Gastroesophageal sphincter (tissue), 4 donors: ENCODE results near the gene ITIH1. TPM values are rescaled to one million over a fixed set of nuclear protein-coding genes. Genes with fewer than 3 reads are reported as not detected.

Source experiments
- ATAC-seq: fragments of 150-250 bp; one replicate; pipeline ENCODE4 v1.9.1; 2016; ENCODE audit warnings: mild to moderate bottlenecking, moderate library complexity
- H3K27ac ChIP-seq, 4 donors: fragments of 200-600 bp; sonication (generic) in 3 of 4; 1 replicate in 3 of 4; 2 replicates in 1 of 4; pipeline ENCODE4 v1.5.1; 2016 to 2019
- H3K27me3 ChIP-seq: fragments of 200-600 bp; sonication (generic); one replicate; pipeline ENCODE4 v1.5.1; 2019
- H3K36me3 ChIP-seq, 2 donors: fragments of 200-600 bp; sonication (generic); one replicate each; pipeline ENCODE4 v1.5.1; 2019; ENCODE audit warnings: control low read depth in 1 of 2
- H3K4me1 ChIP-seq, 3 donors: fragments of 200-600 bp; sonication (generic); 1 replicate in 2 of 3; 2 replicates in 1 of 3; pipeline ENCODE4 v1.5.1; 2016 to 2019; ENCODE audit warnings: control low read depth in 2 of 3
- H3K4me3 ChIP-seq, 2 donors: fragments of 200-600 bp; sonication (generic); one replicate each; pipeline ENCODE4 v1.5.1; 2019; ENCODE audit warnings: mild to moderate bottlenecking in 1 of 2, moderate library complexity in 1 of 2
- H3K9me3 ChIP-seq, 3 donors: fragments of 200-600 bp; sonication (generic); one replicate each; pipeline ENCODE4 v1.5.1; 2017 to 2019; ENCODE audit warnings: control low read depth in 2 of 3
- CTCF ChIP-seq, 4 experiments: fragments of 200-600 bp in 2 of 4; fragments of 450-650 bp in 2 of 4; sonication (generic) in 1 of 4; IDR thresholded peaks; one replicate each; pipeline ENCODE4 v1.5.1; 2017 to 2019; ENCODE audit warnings: antibody characterized with exemption in 4 of 4, mild to moderate bottlenecking in 2 of 4, moderate library complexity in 2 of 4
- EP300 ChIP-seq: sonication (generic); formaldehyde crosslinking; IDR thresholded peaks from one replicate; pipeline ENCODE4 v1.6.1; 2017; ENCODE audit warnings: antibody characterized with exemption, mild to moderate bottlenecking
- POLR2A ChIP-seq, 2 donors: fragments of 450-650 bp; IDR thresholded peaks; one replicate each; pipeline ENCODE4 v1.6.1; 2017; ENCODE audit warnings: antibody characterized with exemption in 2 of 2, mild to moderate bottlenecking in 2 of 2, moderate library complexity in 1 of 2
- POLR2AphosphoS5 ChIP-seq: sonication (generic); formaldehyde crosslinking; IDR thresholded peaks from one replicate; pipeline ENCODE4 v1.6.1; 2017; ENCODE audit warnings: antibody characterized with exemption
- WGBS, 2 donors: methylation state at CpG; one replicate each; pipeline ENCODE4 v1.1.5; 2018; ENCODE audit warnings: low coverage in 1 of 2; 5-methylcytosine and 5-hydroxymethylcytosine counted together
- total RNA-seq, 4 donors: library from RNA; depleted of rRNA; stranded (reverse); fragments of >200 nt; gene quantifications; one replicate each; pipeline ENCODE4 v1.1.0, GENCODE V29; 2016

The ITIH1 gene
- total RNA-seq, 4 donors from 2014 or later, result not detected

DNA sequence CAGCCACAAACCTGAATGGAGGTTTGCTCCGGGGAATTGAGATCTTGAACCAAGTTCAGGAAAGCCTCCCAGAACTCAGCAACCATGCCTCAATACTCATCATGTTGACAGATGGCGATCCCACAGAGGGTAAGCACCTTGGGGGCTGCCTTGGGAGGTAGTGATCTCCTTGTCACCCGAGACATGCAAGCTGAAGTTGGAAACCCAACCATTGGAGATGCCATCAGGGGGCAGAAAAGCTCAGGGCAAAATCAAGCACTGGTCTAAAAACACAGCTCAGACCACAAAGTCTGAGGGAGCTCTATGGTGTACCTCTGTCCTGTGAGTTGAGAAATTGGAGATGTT is 5.8 kb downstream of the ITIH1 start:
- no peaks in the 10 kb centered on the region for H3K36me3 ChIP-seq
- no peaks in the 10 kb centered on the region for H3K4me1 ChIP-seq
- TF ChIP-seq CTCF (IDR thresholded peaks at IDR 0.05) (no peak), POLR2AphosphoS5 (no peak), POLR2A (IDR thresholded peaks at IDR 0.05) (no peak), EP300 (no peak)
- 0% methylated on average over 1 of the region's 3 CpGs; no CpG with 5 or more reads in 1 of the 2 donors for WGBS, 2 donors
- H3K27ac ChIP-seq, result no peak overlapping the region
- no peaks in the 10 kb centered on the region for H3K9me3 ChIP-seq
- no peak for ATAC-seq
- peaks cover 8% of the 10 kb centered on the region for H3K27me3 ChIP-seq
- no peak overlapping the region for H3K4me3 ChIP-seq

- Histone ChIP-seq H3K27ac (no peak overlapping the region), H3K4me3 (no peak overlapping the region), H3K4me1 (no peaks in the 10 kb centered on the region), H3K9me3 (no peaks in the 10 kb centered on the region), H3K27me3 (peaks cover 8% of the 10 kb centered on the region), H3K36me3 (no peaks in the 10 kb centered on the region)
- no peak for ATAC-seq
- TF ChIP-seq POLR2A (IDR thresholded peaks at IDR 0.05) (no peak), CTCF (IDR thresholded peaks at IDR 0.05) (no peak), EP300 (no peak), POLR2AphosphoS5 (no peak)
- WGBS, 2 donors, result 44 to 85% methylated on average over 1 to 4 of the region's 18 CpGs
Observed at GRCh38 chr3:52784021-52784621, 6.7 kb downstream of the ITIH1 start.

GRCh38 chr3:52784931-52785590 is 7.7 kb downstream of the ITIH1 start:
- Histone ChIP-seq H3K9me3 (no peaks in the 10 kb centered on the region), H3K36me3 (no peaks in the 10 kb centered on the region), H3K27me3 (peaks cover 8% of the 10 kb centered on the region), H3K27ac (no peak overlapping the region), H3K4me1 (no peaks in the 10 kb centered on the region), H3K4me3 (no peak overlapping the region)
- ATAC-seq, result no peak
- 100% methylated on average over 1 of the region's 5 CpGs; no CpG with 5 or more reads in 1 of the 2 donors for WGBS, 2 donors
- TF ChIP-seq CTCF (IDR thresholded peaks at IDR 0.05) (no peak), POLR2A (IDR thresholded peaks at IDR 0.05) (no peak), EP300 (no peak), POLR2AphosphoS5 (no peak)

DNA sequence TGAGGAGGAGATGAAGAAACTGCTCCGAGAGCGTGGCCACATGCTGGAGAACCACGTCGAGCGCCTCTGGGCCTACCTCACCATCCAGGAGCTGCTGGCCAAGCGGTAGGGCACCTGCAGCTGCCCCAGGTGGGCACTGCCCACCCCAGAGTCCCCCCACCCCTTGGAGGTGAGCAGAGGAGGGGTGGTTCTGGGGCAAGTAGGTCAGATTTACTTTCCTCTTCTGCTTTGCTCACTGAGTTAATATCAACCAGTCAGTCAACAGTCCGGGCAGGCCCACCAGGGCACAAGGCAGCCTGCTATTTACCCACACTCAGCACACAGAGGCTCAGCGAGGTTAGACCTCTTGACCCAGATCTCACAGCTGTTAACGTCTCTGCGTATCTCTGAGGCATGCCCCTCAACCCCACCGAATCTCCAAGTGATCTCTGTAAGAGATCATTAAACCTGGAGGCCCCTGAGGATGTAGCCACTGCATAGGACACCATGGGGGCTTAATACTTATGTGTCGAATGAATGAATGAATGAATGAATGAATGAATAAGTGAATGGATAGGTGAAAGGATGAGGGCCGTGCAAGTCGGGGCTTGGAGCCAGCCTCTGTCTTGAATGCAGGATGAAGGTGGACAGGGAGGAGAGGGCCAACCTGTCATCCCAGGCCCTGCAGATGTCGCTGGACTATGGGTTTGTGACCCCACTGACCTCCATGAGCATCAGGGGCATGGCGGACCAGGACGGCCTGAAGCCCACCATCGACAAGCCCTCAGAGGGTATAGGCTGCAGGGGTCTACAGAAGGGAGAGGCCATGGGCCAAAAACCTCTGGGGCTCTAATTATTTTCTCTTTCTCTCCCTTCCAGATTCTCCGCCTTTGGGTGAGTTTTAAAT is 9.2 kb downstream of the ITIH1 start:
- H3K27ac ChIP-seq, result no peak overlapping the region
- no peak for TF ChIP-seq CTCF (IDR thresholded peaks at IDR 0.05)
- TF ChIP-seq POLR2A (IDR thresholded peaks at IDR 0.05), result no peak
- TF ChIP-seq EP300, result no peak
- TF ChIP-seq POLR2AphosphoS5, result no peak
- WGBS, 2 donors, result 89 to 100% methylated on average over 4 to 14 of the region's 19 CpGs
- no peaks in the 10 kb centered on the region for H3K9me3 ChIP-seq
- no peak overlapping the region for H3K4me3 ChIP-seq
- ATAC-seq, result no peak
- H3K27me3 ChIP-seq, result peaks cover 8% of the 10 kb centered on the region
- H3K4me1 ChIP-seq, result no peaks in the 10 kb centered on the region
- H3K36me3 ChIP-seq, result no peaks in the 10 kb centered on the region
